ENCODE measurements around the gene C9orf78. TPM values are rescaled to one million over a fixed set of nuclear protein-coding genes. Genes with fewer than 3 reads are reported as not detected.
A peak's percentile ranks its signal among the peaks of the same experiment; 100 is the strongest.

The C9orf78 gene
- total RNA-seq, 1 donor from 2014 or later = 77.3 TPM

DNA sequence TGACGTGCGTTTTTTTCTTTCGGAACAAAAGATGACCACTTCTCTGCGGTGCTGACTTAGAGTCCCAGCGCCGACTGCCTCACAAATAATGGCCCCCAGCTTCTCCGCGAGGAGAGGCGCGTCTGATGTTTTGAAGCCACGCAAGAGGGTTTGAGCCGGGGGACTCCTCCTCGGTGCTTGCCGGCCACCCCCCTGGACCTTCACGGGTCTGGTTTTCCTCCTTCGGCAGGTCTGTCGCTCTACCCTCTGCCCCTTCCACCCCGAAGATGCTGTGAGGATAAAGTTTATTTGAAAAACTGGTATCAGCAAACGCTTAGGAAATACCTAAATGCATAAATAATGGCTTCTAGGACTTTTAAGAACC is 767 bp upstream of the C9orf78 start:
- TF ChIP-seq, protein P1, sequence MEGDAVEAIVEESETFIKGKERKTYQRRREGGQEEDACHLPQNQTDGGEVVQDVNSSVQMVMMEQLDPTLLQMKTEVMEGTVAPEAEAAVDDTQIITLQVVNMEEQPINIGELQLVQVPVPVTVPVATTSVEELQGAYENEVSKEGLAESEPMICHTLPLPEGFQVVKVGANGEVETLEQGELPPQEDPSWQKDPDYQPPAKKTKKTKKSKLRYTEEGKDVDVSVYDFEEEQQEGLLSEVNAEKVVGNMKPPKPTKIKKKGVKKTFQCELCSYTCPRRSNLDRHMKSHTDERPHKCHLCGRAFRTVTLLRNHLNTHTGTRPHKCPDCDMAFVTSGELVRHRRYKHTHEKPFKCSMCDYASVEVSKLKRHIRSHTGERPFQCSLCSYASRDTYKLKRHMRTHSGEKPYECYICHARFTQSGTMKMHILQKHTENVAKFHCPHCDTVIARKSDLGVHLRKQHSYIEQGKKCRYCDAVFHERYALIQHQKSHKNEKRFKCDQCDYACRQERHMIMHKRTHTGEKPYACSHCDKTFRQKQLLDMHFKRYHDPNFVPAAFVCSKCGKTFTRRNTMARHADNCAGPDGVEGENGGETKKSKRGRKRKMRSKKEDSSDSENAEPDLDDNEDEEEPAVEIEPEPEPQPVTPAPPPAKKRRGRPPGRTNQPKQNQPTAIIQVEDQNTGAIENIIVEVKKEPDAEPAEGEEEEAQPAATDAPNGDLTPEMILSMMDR (IDR thresholded peaks at IDR 0.05; ENCODE audit: insufficient read depth, low read length, poor library complexity, severe bottlenecking) = no peak
- H3K27me3 ChIP-seq (ENCODE audit: control insufficient read depth, insufficient read depth, low read length) = no peaks in the 10 kb centered on the region
- peak overlapping the region; percentile 76 for H3K4me3 ChIP-seq (ENCODE audit: low read depth, low read length)
- H3K36me3 ChIP-seq (ENCODE audit: control insufficient read depth, insufficient read depth, low read length) = no peaks in the 10 kb centered on the region
- DNase-seq (ENCODE audit: low read depth) = no peak

DNA sequence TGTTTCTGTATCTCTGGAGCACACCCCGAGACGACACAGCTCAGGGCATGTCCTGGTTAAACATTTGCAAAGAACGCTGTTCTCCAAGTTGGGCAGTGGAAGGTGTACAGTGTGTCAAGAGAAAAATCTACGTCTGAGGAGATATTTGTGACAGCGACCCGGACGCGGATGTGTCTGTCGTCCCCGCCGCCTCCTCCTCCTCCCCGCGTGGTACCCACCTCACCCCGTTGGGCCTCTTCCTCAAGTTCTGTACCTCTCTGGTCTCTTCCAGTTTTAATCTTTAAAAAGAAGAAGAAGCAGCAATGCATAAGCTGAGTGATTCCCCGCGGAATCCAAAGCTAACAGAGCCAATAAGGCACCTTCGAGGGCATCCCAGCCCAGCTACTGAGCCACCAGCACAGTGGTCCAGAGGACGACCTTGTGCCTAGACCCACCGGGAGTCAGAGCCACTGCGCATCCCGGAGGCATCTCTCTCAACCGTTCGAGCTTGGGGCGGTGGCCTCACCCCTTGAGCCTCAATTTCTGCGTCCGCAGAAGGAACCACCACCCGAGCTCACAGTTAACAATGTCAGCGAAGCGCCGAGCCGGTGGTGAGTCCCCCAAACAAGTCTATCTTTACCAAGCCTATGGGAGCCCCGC is 467 bp downstream of the C9orf78 start:
- Histone ChIP-seq H3K27me3 (ENCODE audit: control insufficient read depth, insufficient read depth, low read length) (no peaks in the 10 kb centered on the region), H3K36me3 (ENCODE audit: control insufficient read depth, insufficient read depth, low read length) (no peaks in the 10 kb centered on the region), H3K4me3 (ENCODE audit: low read depth, low read length) (peak overlapping the region; percentile 76)
- TF ChIP-seq, protein P1 (IDR thresholded peaks at IDR 0.05; ENCODE audit: insufficient read depth, low read length, poor library complexity, severe bottlenecking) = no peak
- DNase-seq (ENCODE audit: low read depth) = no peak

DNA sequence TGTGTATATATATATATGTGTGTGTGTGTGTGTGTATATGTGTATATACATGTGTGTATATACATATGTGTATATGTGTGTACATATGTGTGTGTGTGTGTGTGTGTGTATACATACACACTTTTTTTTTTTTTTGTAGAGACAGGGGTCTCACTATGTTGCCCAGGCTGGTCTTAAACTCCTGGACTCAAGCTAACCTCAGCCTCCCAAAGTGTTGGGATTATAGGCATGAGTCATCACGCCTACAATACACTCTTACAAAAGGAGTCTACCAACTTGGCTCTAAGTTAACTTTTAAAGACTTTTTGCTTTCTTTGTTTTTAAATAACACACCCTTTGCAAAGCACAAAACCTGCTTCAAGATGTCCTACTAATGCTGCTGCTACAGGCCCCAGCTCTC is 2.1 kb downstream of the C9orf78 start:
- no peak overlapping the region for H3K4me3 ChIP-seq (ENCODE audit: low read depth, low read length)
- no peak for DNase-seq (ENCODE audit: low read depth)
- no peaks in the 10 kb centered on the region for H3K27me3 ChIP-seq (ENCODE audit: control insufficient read depth, insufficient read depth, low read length)
- TF ChIP-seq, protein P1 (IDR thresholded peaks at IDR 0.05; ENCODE audit: insufficient read depth, low read length, poor library complexity, severe bottlenecking) = no peak
- no peaks in the 10 kb centered on the region for H3K36me3 ChIP-seq (ENCODE audit: control insufficient read depth, insufficient read depth, low read length)

DNA sequence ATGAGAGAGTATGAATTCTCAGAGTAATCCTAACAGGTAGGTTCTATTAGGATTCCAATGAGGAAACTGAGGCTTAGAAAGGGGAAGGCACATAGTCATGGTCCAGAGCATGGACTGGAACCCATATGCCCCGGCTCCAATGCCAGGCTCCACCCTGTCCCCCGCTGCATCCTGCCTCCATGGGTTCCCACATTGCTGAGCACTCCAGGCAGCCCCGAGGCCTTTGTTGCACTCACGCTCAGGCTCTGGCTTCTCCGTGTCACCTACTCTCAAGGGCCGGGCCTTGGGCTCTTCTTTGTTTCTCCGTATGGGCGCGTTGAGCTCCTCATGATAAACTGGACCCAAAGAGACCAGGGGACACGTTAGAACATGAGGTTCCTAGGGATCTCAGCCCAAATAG is 6.1 kb downstream of the C9orf78 start:
- no peaks in the 10 kb centered on the region for H3K27me3 ChIP-seq (ENCODE audit: control insufficient read depth, insufficient read depth, low read length)
- TF ChIP-seq, protein P1 (IDR thresholded peaks at IDR 0.05; ENCODE audit: insufficient read depth, low read length, poor library complexity, severe bottlenecking) = no peak
- DNase-seq (ENCODE audit: low read depth) = no peak
- H3K4me3 ChIP-seq (ENCODE audit: low read depth, low read length) = no peak overlapping the region
- H3K36me3 ChIP-seq (ENCODE audit: control insufficient read depth, insufficient read depth, low read length) = no peaks in the 10 kb centered on the region

DNA sequence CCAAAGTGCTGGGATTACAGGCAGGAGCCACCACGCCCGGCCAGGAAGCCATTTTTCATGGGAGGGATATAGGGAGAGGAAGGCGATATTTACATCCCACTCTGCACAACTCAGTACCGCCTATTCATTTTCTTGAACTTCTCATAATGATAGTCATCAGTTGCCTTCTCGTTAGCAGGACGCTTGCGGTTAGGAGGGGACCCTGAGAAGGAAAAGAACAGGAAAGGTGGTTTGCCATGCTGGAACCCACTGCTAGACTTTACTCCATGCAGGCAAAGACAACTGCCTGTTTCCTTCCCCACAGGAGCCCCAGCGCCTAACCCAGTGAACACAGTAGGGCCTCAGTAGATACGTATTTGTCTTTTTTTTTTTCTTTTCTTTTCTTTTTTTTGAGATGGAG is 7.0 kb downstream of the C9orf78 start:
- TF ChIP-seq, protein P1 (IDR thresholded peaks at IDR 0.05; ENCODE audit: insufficient read depth, low read length, poor library complexity, severe bottlenecking) = no peak
- H3K4me3 ChIP-seq (ENCODE audit: low read depth, low read length) = no peak overlapping the region
- no peak for DNase-seq (ENCODE audit: low read depth)
- no peaks in the 10 kb centered on the region for H3K36me3 ChIP-seq (ENCODE audit: control insufficient read depth, insufficient read depth, low read length)
- no peaks in the 10 kb centered on the region for H3K27me3 ChIP-seq (ENCODE audit: control insufficient read depth, insufficient read depth, low read length)

DNA sequence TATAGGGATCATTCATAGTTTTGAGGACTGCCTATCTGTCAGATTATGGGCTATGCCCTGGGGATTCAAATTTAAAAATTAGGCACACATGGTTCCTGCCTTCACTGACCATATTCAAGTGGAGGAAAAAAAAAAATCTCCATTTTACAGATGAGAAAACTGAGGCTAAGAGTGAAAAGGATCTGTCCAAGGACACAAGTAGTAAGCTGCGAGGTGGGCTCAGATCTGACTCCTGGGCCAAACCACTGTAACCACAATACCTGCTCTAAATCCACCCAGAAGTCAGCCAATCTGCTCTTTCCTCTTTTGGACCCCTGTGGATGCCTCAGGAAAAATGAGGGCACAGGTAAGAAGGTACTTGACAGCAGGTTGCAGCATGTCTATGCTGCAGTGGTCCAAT is 8.3 kb downstream of the C9orf78 start:
- Histone ChIP-seq H3K27me3 (ENCODE audit: control insufficient read depth, insufficient read depth, low read length) (no peaks in the 10 kb centered on the region), H3K36me3 (ENCODE audit: control insufficient read depth, insufficient read depth, low read length) (peaks cover 3% of the 10 kb centered on the region), H3K4me3 (ENCODE audit: low read depth, low read length) (no peak overlapping the region)
- no peak for DNase-seq (ENCODE audit: low read depth)
- TF ChIP-seq, protein P1 (IDR thresholded peaks at IDR 0.05; ENCODE audit: insufficient read depth, low read length, poor library complexity, severe bottlenecking) = no peak

Data from kidney epithelial cell (primary cell).